BJ (cell line): Measurements from ENCODE around the gene IGFBP2. TPM values are rescaled to one million over a fixed set of nuclear protein-coding genes. Genes with fewer than 3 reads are reported as not detected.
A peak's percentile ranks its signal among the peaks of the same experiment; 100 is the strongest.

Source experiments
- CTCF ChIA-PET: fragments of 350-600 bp; formaldehyde crosslinking; extraction: SDS; loops from one replicate; lab custom pipeline; 2021; ENCODE audit warnings: antibody characterized with exemption, inconsistent platforms; lab: Yijun Ruan, JAX
- POLR2A ChIA-PET: fragments of 300-600 bp; sonication (Branson Sonifier 250); formaldehyde crosslinking; extraction: SDS; loops from one replicate; lab custom pipeline; 2021; ENCODE audit warnings: antibody characterized with exemption; lab: Charles Lee
- DNase-seq: peaks from one replicate; pipeline ENCODE4 v3.0.0-alpha.2; 2011; ENCODE audit warnings: low read depth
- H3K27me3 ChIP-seq: 2 replicates; pipeline ENCODE4 v1.6.0; 2011; ENCODE audit warnings: low read length; ENCODE audit not compliant: control insufficient read depth, insufficient read depth
- H3K36me3 ChIP-seq: 2 replicates; pipeline ENCODE4 v1.5.1; 2011; ENCODE audit warnings: low read length; ENCODE audit not compliant: control insufficient read depth, insufficient read depth
- H3K4me3 ChIP-seq: 2 replicates; pipeline ENCODE4 v1.5.1; 2011; ENCODE audit warnings: low read depth, mild to moderate bottlenecking, control low read depth, low read length
- polyA plus RNA-seq: library from polyadenylated mRNA; depleted of rRNA; stranded (reverse); fragments of >200 nt; gene quantifications from 2 replicates; pipeline ENCODE4 v1.2.3, GENCODE V29; 2011
- TF ChIP-seq, protein P1 (sequence below): IDR thresholded peaks from 2 replicates; pipeline ENCODE4 v1.5.1; 2011; ENCODE audit warnings: low read depth, mild to moderate bottlenecking, control low read depth, inconsistent platforms, low read length, moderate library complexity; ENCODE audit not compliant: insufficient read depth

The IGFBP2 gene
- polyA plus RNA-seq, 1 experiment = 142 TPM

GRCh38 chr2:216661639-216662375 is 28.6 kb downstream of the IGFBP2 start:
- no peak for DNase-seq
- Histone ChIP-seq H3K4me3 (no peak overlapping the region), H3K27me3 (no peaks in the 10 kb centered on the region), H3K36me3 (no peaks in the 10 kb centered on the region)
- ChIA-PET CTCF (interaction anchor here (0.5 to 23.2 kb wide), 3 partner anchors 10 to 285 kb away, joined by 3 to 531 read pairs (median 6); no protein-coding TSS in a partner anchor), POLR2A (no interaction called here)
- TF ChIP-seq, protein P1, sequence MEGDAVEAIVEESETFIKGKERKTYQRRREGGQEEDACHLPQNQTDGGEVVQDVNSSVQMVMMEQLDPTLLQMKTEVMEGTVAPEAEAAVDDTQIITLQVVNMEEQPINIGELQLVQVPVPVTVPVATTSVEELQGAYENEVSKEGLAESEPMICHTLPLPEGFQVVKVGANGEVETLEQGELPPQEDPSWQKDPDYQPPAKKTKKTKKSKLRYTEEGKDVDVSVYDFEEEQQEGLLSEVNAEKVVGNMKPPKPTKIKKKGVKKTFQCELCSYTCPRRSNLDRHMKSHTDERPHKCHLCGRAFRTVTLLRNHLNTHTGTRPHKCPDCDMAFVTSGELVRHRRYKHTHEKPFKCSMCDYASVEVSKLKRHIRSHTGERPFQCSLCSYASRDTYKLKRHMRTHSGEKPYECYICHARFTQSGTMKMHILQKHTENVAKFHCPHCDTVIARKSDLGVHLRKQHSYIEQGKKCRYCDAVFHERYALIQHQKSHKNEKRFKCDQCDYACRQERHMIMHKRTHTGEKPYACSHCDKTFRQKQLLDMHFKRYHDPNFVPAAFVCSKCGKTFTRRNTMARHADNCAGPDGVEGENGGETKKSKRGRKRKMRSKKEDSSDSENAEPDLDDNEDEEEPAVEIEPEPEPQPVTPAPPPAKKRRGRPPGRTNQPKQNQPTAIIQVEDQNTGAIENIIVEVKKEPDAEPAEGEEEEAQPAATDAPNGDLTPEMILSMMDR = peak; percentile 30

DNA sequence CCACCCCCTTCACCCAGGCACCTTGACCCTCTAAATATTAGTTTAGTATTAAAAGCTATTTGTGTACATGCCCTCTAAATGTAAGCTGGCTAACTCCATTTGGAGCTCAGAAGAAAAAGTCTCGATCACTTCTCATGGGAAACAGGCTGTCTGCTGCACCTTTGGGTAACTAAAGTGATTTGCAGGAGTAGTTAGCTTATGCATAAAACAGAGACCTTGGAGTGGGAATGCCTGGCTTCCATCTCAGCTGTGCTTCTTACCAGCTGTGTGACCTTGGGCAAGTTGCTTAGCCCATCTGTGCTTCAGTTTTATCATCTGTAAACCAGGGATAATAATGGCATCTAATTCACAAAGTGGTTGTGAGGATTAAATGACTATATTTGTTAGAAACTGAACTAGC is 29.9 kb downstream of the IGFBP2 start:
- TF ChIP-seq, protein P1 = no peak
- no peak for DNase-seq
- ChIA-PET POLR2A (no interaction called here), CTCF (interaction anchor here (0.6 to 23.2 kb wide), 4 partner anchors 11 to 141 kb away, joined by 3 to 531 read pairs (median 25); no protein-coding TSS in a partner anchor)
- Histone ChIP-seq H3K4me3 (no peak overlapping the region), H3K36me3 (no peaks in the 10 kb centered on the region), H3K27me3 (no peaks in the 10 kb centered on the region)

DNA sequence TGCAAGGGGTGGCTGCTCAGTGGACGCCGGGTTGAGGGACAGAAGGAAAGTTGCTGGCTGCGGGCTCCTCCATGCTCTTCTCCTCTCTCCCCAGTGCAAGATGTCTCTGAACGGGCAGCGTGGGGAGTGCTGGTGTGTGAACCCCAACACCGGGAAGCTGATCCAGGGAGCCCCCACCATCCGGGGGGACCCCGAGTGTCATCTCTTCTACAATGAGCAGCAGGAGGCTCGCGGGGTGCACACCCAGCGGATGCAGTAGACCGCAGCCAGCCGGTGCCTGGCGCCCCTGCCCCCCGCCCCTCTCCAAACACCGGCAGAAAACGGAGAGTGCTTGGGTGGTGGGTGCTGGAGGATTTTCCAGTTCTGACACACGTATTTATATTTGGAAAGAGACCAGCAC is 30.6 kb downstream of the IGFBP2 start:
- H3K4me3 ChIP-seq = no peak overlapping the region
- CTCF ChIA-PET = interaction anchor here (0.9 to 23.2 kb wide), 5 partner anchors 12 to 151 kb away, joined by 3 to 531 read pairs (median 5); no protein-coding TSS in a partner anchor
- no peak for DNase-seq
- no peaks in the 10 kb centered on the region for H3K36me3 ChIP-seq
- TF ChIP-seq, protein P1 = no peak
- POLR2A ChIA-PET = no interaction called here
- no peaks in the 10 kb centered on the region for H3K27me3 ChIP-seq

DNA sequence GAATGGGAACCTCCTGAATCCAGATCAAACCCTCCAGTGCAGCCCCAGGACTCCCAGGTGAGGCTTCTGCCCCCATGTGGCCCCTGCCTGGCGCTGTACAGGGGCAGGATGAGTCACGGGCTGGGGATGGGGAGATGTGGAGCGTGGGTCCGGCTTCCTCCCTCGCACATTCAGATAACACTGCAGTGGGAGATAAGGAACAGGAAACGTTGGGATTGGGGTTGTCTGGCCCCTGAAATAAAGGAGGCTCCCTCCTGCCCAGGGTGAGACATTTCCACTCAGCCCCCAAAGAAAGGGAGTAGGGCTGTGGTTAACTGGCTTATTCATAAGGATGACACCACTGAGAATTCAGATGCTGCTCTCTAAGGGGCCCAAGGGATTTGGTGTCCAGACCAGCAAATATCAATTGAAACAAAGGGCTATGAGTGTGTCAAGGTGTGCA is 31.4 kb downstream of the IGFBP2 start:
- DNase-seq = no peak
- TF ChIP-seq, protein P1 = peak; percentile 31; the same call in 1 of the 2 replicates
- CTCF ChIA-PET = interaction anchor here (0.6 to 23.2 kb wide), 8 partner anchors 7 to 442 kb away, joined by 3 to 531 read pairs (median 4); no protein-coding TSS in a partner anchor
- POLR2A ChIA-PET = no interaction called here
- no peaks in the 10 kb centered on the region for H3K27me3 ChIP-seq
- H3K4me3 ChIP-seq = no peak overlapping the region
- H3K36me3 ChIP-seq = no peaks in the 10 kb centered on the region

GRCh38 chr2:216665242-216665641 is 32.0 kb downstream of the IGFBP2 start:
- ChIA-PET POLR2A (interaction anchor here (0.6 kb wide), 1 partner anchor 158 kb away, joined by 3 read pairs; no protein-coding TSS in a partner anchor), CTCF (interaction anchor here (0.6 to 23.2 kb wide), 15 partner anchors 8 to 556 kb away, joined by 3 to 531 read pairs (median 4); partner anchors contain the start of gene XRCC5)
- H3K4me3 ChIP-seq = no peak overlapping the region
- no peaks in the 10 kb centered on the region for H3K36me3 ChIP-seq
- no peaks in the 10 kb centered on the region; the same call in 1 of the 2 replicates for H3K27me3 ChIP-seq
- DNase-seq = no peak
- TF ChIP-seq, protein P1 = no peak
